OCI-LY1 (cell line): Measurements from ENCODE around the gene SPATA32.

Source experiments
- H2AFZ ChIP-seq: fragments of 200-600 bp; sonication (generic), shearing (Covaris generic); 2 replicates; pipeline ENCODE4 v1.6.0; 2014; ENCODE audit warnings: antibody characterized with exemption, mild to moderate bottlenecking, low read length
- H3F3A ChIP-seq: fragments of 200-600 bp; sonication (generic), shearing (Covaris generic); 2 replicates; pipeline ENCODE4 v1.6.0; 2014; ENCODE audit warnings: mild to moderate bottlenecking, antibody characterized with exemption, low read length, moderate library complexity; ENCODE audit not compliant: insufficient read depth
- H3K27ac ChIP-seq: fragments of 200-600 bp; sonication (generic); 2 replicates; pipeline ENCODE4 v1.5.1; 2014; ENCODE audit warnings: low read length, mixed run types, mild to moderate bottlenecking, low read depth; ENCODE audit not compliant: poor library complexity, severe bottlenecking
- H3K27me3 ChIP-seq: fragments of 200-600 bp; sonication (generic); 2 replicates; pipeline ENCODE4 v1.6.0; 2014; ENCODE audit warnings: antibody characterized with exemption, mild to moderate bottlenecking, low read length, moderate library complexity; ENCODE audit not compliant: insufficient read depth
- H3K36me3 ChIP-seq: fragments of 200-600 bp; sonication (generic); 2 replicates; pipeline ENCODE4 v1.6.1; 2014; ENCODE audit warnings: mild to moderate bottlenecking, antibody characterized with exemption, low read length, moderate library complexity, mixed read lengths; ENCODE audit not compliant: insufficient read depth
- H3K4me1 ChIP-seq: fragments of 200-600 bp; sonication (generic); 2 replicates; pipeline ENCODE4 v1.5.1; 2014; ENCODE audit warnings: mild to moderate bottlenecking, low read length, moderate library complexity; ENCODE audit not compliant: insufficient read depth, severe bottlenecking
- H3K4me2 ChIP-seq: fragments of 200-600 bp; sonication (generic), shearing (Covaris generic); 2 replicates; pipeline ENCODE4 v1.6.1; 2014; ENCODE audit warnings: low read length
- H3K4me3 ChIP-seq: fragments of 200-600 bp; sonication (generic); 2 replicates; pipeline ENCODE4 v1.5.1; 2014; ENCODE audit warnings: low read length, low read depth, mild to moderate bottlenecking, mixed read lengths; ENCODE audit not compliant: poor library complexity, severe bottlenecking
- H3K79me2 ChIP-seq: fragments of 200-600 bp; shearing (Covaris generic); 2 replicates; pipeline ENCODE4 v1.6.1; 2016; ENCODE audit warnings: mixed run types, low read length, mixed read lengths; ENCODE audit not compliant: insufficient read depth
- H3K9ac ChIP-seq: fragments of 200-600 bp; sonication (generic), shearing (Covaris generic); 2 replicates; pipeline ENCODE4 v1.6.1; 2014; ENCODE audit warnings: mild to moderate bottlenecking, low read length, mixed read lengths
- H3K9me2 ChIP-seq: fragments of 200-600 bp; sonication (generic), shearing (Covaris generic); 2 replicates; pipeline ENCODE4 v1.6.1; 2014; ENCODE audit warnings: low read depth, mild to moderate bottlenecking, low read length, mixed read lengths
- H3K9me3 ChIP-seq: fragments of 200-600 bp; shearing (Covaris generic); 2 replicates; pipeline ENCODE4 v1.6.1; 2014; ENCODE audit warnings: low read length, mixed read lengths
- H4K20me1 ChIP-seq: fragments of 200-600 bp; sonication (generic), shearing (Covaris generic); 2 replicates; pipeline ENCODE4 v1.6.0; 2016; ENCODE audit warnings: mild to moderate bottlenecking, low read length; ENCODE audit not compliant: insufficient read depth
- CTCF ChIP-seq: fragments of 200-600 bp; sonication (generic), shearing (Covaris generic); IDR thresholded peaks from 2 replicates; pipeline ENCODE4 v1.5.1; 2017; ENCODE audit warnings: mild to moderate bottlenecking, antibody characterized with exemption, low read length, moderate library complexity, mixed read lengths
- EZH2 ChIP-seq: fragments of 200-600 bp; sonication (generic), shearing (Covaris generic); IDR thresholded peaks from 2 replicates; pipeline ENCODE4 v1.8.0; 2017; ENCODE audit warnings: borderline replicate concordance, mixed run types, mild to moderate bottlenecking, antibody characterized with exemption, low read length, moderate library complexity, mixed read lengths

Gene SPATA32

GRCh38 chr17:45283711-45284110, 21.8 kb upstream of the SPATA32 start:
- H4K20me1 ChIP-seq, result no peaks in the 10 kb centered on the region
- H3K4me1 ChIP-seq, result no peaks in the 10 kb centered on the region
- no peaks in the 10 kb centered on the region for H3K9me2 ChIP-seq
- H3K27ac ChIP-seq, result peak overlapping the region; percentile 12
- H3K9ac ChIP-seq, result no peak overlapping the region
- TF ChIP-seq CTCF (no peak), EZH2 (no peak)
- H3K9me3 ChIP-seq, result no peaks in the 10 kb centered on the region
- H3K27me3 ChIP-seq, result no peaks in the 10 kb centered on the region
- no peak overlapping the region for H3K4me2 ChIP-seq
- no peaks in the 10 kb centered on the region for H3K79me2 ChIP-seq
- no peak overlapping the region for H2AFZ ChIP-seq
- peaks cover 36% of the 10 kb centered on the region; the same call in 1 of the 2 replicates for H3K36me3 ChIP-seq
- H3F3A ChIP-seq, result no peaks in the 10 kb centered on the region
- H3K4me3 ChIP-seq, result no peak overlapping the region

- no peak overlapping the region for H3K4me3 ChIP-seq
- H3K9me3 ChIP-seq, result no peaks in the 10 kb centered on the region
- H3F3A ChIP-seq, result no peaks in the 10 kb centered on the region
- peaks cover 32% of the 10 kb centered on the region; the same call in 1 of the 2 replicates for H3K36me3 ChIP-seq
- H3K9me2 ChIP-seq, result no peaks in the 10 kb centered on the region
- TF ChIP-seq EZH2, result no peak
- H3K79me2 ChIP-seq, result no peaks in the 10 kb centered on the region
- no peaks in the 10 kb centered on the region for H4K20me1 ChIP-seq
- no peaks in the 10 kb centered on the region for H3K27me3 ChIP-seq
- no peak overlapping the region for H3K4me2 ChIP-seq
- H3K27ac ChIP-seq, result no peak overlapping the region
- H3K4me1 ChIP-seq, result no peaks in the 10 kb centered on the region
- no peak overlapping the region for H3K9ac ChIP-seq
- H2AFZ ChIP-seq, result no peak overlapping the region
Observed at GRCh38 chr17:45282683-45283644, 21.1 kb upstream of the SPATA32 start.

- TF ChIP-seq CTCF, result no peak
- TF ChIP-seq EZH2, result no peak
- Histone ChIP-seq H3K4me1 (peaks cover 4% of the 10 kb centered on the region), H4K20me1 (no peaks in the 10 kb centered on the region), H3K27ac (no peak overlapping the region), H3K9ac (no peak overlapping the region), H3K79me2 (no peaks in the 10 kb centered on the region), H3K9me2 (no peaks in the 10 kb centered on the region), H3K4me2 (no peak overlapping the region), H3K9me3 (no peaks in the 10 kb centered on the region), H3F3A (no peaks in the 10 kb centered on the region), H3K4me3 (no peak overlapping the region), H3K27me3 (no peaks in the 10 kb centered on the region), H3K36me3 (peaks cover 22% of the 10 kb centered on the region; the same call in 1 of the 2 replicates), H2AFZ (no peak overlapping the region)
Observed at GRCh38 chr17:45279898-45280297, 18.0 kb upstream of the SPATA32 start.
